Measurements from ENCODE around the gene RIMBP2.

Gene RIMBP2

DNA sequence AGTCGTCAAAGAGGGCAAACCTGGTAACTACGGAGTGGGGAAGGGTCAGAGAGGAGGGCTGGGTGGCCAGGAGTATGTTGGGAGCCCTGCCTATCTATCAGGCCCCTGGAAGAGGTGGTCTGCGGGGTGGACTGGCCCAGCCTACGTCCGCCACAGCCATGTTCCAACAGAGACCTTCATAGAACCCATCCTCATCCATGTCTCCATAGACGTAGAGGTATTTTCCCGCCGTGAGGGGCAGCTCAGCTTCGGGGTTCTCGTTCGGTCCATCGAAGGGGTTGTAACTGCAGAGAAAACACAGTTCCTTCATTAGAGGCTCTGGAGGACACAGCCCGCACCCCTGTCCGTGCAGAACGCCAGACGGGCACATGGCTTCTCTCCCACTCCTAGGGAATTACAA is 271.1 kb downstream of the RIMBP2 start:
- H3K27me3 ChIP-seq (replicated peaks; ENCODE audit: insufficient read depth, low read length), result no peaks in the 10 kb centered on the region
- no peaks in the 10 kb centered on the region for H3F3A ChIP-seq (ENCODE audit: insufficient read depth, low read length)
- H3K4me1 ChIP-seq (ENCODE audit: low read length), result no peaks in the 10 kb centered on the region
- no peaks in the 10 kb centered on the region for H3K9me3 ChIP-seq (replicated peaks; ENCODE audit: insufficient read depth, low read length)
- H3K4me3 ChIP-seq (ENCODE audit: low read length), result no peak overlapping the region
- H3K9me2 ChIP-seq (replicated peaks; ENCODE audit: insufficient read depth, low read length), result no peaks in the 10 kb centered on the region
- H3K79me2 ChIP-seq (ENCODE audit: low read length), result no peaks in the 10 kb centered on the region
- no peaks in the 10 kb centered on the region for H3K36me3 ChIP-seq (replicated peaks; ENCODE audit: insufficient read depth, low read length)
- TF ChIP-seq EZH2 (optimal IDR thresholded peaks at IDR 0.05; ENCODE audit: low read depth, low read length), result no peak
- no peak for TF ChIP-seq EZH2phosphoT487 (IDR thresholded peaks at IDR 0.05; ENCODE audit: low read length)
- TF ChIP-seq, protein P1, sequence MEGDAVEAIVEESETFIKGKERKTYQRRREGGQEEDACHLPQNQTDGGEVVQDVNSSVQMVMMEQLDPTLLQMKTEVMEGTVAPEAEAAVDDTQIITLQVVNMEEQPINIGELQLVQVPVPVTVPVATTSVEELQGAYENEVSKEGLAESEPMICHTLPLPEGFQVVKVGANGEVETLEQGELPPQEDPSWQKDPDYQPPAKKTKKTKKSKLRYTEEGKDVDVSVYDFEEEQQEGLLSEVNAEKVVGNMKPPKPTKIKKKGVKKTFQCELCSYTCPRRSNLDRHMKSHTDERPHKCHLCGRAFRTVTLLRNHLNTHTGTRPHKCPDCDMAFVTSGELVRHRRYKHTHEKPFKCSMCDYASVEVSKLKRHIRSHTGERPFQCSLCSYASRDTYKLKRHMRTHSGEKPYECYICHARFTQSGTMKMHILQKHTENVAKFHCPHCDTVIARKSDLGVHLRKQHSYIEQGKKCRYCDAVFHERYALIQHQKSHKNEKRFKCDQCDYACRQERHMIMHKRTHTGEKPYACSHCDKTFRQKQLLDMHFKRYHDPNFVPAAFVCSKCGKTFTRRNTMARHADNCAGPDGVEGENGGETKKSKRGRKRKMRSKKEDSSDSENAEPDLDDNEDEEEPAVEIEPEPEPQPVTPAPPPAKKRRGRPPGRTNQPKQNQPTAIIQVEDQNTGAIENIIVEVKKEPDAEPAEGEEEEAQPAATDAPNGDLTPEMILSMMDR (IDR thresholded peaks at IDR 0.05; ENCODE audit: low read length), result no peak
- H2AFZ ChIP-seq (ENCODE audit: low read length), result no peak overlapping the region
- H3K27ac ChIP-seq (ENCODE audit: low read length), result no peak overlapping the region
- H3K9ac ChIP-seq (ENCODE audit: low read length), result no peak overlapping the region
- no peak overlapping the region for H3K4me2 ChIP-seq (ENCODE audit: low read depth, low read length)
- no peak for DNase-seq
- no peaks in the 10 kb centered on the region for H4K20me1 ChIP-seq (ENCODE audit: insufficient read depth, low read length)

- no peaks in the 10 kb centered on the region for H3K27me3 ChIP-seq (replicated peaks; ENCODE audit: insufficient read depth, low read length)
- H3K9ac ChIP-seq (ENCODE audit: low read length), result no peak overlapping the region
- no peak overlapping the region for H3K4me3 ChIP-seq (ENCODE audit: low read length)
These were observed 272.0 kb downstream of the RIMBP2 start for GRCh38 chr12:130444061-130444460.

GRCh38 chr12:130441771-130442760 is 274.0 kb downstream of the RIMBP2 start:
- Histone ChIP-seq H4K20me1 (ENCODE audit: insufficient read depth, low read length) (no peaks in the 10 kb centered on the region), H3K9me3 (replicated peaks; ENCODE audit: insufficient read depth, low read length) (no peaks in the 10 kb centered on the region), H3K36me3 (replicated peaks; ENCODE audit: insufficient read depth, low read length) (no peaks in the 10 kb centered on the region), H3K9ac (ENCODE audit: low read length) (no peak overlapping the region), H3K4me1 (ENCODE audit: low read length) (no peaks in the 10 kb centered on the region), H3K27me3 (replicated peaks; ENCODE audit: insufficient read depth, low read length) (no peaks in the 10 kb centered on the region), H3K27ac (ENCODE audit: low read length) (no peak overlapping the region), H2AFZ (ENCODE audit: low read length) (no peak overlapping the region), H3F3A (ENCODE audit: insufficient read depth, low read length) (no peaks in the 10 kb centered on the region), H3K9me2 (replicated peaks; ENCODE audit: insufficient read depth, low read length) (no peaks in the 10 kb centered on the region), H3K4me2 (ENCODE audit: low read depth, low read length) (no peak overlapping the region), H3K79me2 (ENCODE audit: low read length) (no peaks in the 10 kb centered on the region), H3K4me3 (ENCODE audit: low read length) (no peak overlapping the region)
- no peak for TF ChIP-seq EZH2 (optimal IDR thresholded peaks at IDR 0.05; ENCODE audit: low read depth, low read length)
- no peak for DNase-seq

More at GRCh38 chr12:130444061-130444460, 272.0 kb downstream of the RIMBP2 start:
- TF ChIP-seq EZH2 (optimal IDR thresholded peaks at IDR 0.05; ENCODE audit: low read depth, low read length) (no peak), EZH2phosphoT487 (IDR thresholded peaks at IDR 0.05; ENCODE audit: low read length) (no peak)
- TF ChIP-seq, protein P1 (IDR thresholded peaks at IDR 0.05; ENCODE audit: low read length), result no peak
- Histone ChIP-seq H3K36me3 (replicated peaks; ENCODE audit: insufficient read depth, low read length) (no peaks in the 10 kb centered on the region), H3K4me1 (ENCODE audit: low read length) (no peaks in the 10 kb centered on the region), H3K9me3 (replicated peaks; ENCODE audit: insufficient read depth, low read length) (no peaks in the 10 kb centered on the region), H2AFZ (ENCODE audit: low read length) (no peak overlapping the region), H3K79me2 (ENCODE audit: low read length) (no peaks in the 10 kb centered on the region), H4K20me1 (ENCODE audit: insufficient read depth, low read length) (no peaks in the 10 kb centered on the region), H3K9me2 (replicated peaks; ENCODE audit: insufficient read depth, low read length) (no peaks in the 10 kb centered on the region), H3K4me2 (ENCODE audit: low read depth, low read length) (no peak overlapping the region), H3K27ac (ENCODE audit: low read length) (no peak overlapping the region), H3F3A (ENCODE audit: insufficient read depth, low read length) (no peaks in the 10 kb centered on the region)
- no peak for DNase-seq
